ENCODE measurements around the gene MAPK8.

GRCh38 chr10:48305905-48306264 lies 592 bp upstream of the MAPK8 start:
- TF ChIP-seq, protein P1, sequence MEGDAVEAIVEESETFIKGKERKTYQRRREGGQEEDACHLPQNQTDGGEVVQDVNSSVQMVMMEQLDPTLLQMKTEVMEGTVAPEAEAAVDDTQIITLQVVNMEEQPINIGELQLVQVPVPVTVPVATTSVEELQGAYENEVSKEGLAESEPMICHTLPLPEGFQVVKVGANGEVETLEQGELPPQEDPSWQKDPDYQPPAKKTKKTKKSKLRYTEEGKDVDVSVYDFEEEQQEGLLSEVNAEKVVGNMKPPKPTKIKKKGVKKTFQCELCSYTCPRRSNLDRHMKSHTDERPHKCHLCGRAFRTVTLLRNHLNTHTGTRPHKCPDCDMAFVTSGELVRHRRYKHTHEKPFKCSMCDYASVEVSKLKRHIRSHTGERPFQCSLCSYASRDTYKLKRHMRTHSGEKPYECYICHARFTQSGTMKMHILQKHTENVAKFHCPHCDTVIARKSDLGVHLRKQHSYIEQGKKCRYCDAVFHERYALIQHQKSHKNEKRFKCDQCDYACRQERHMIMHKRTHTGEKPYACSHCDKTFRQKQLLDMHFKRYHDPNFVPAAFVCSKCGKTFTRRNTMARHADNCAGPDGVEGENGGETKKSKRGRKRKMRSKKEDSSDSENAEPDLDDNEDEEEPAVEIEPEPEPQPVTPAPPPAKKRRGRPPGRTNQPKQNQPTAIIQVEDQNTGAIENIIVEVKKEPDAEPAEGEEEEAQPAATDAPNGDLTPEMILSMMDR (conservative IDR thresholded peaks at IDR 0.05; ENCODE audit: low read depth, low read length), result no peak
- no peak for TF ChIP-seq RFX5 (IDR thresholded peaks at IDR 0.05; ENCODE audit: low read depth, low read length)
- no peak for TF ChIP-seq POLR2A (IDR thresholded peaks at IDR 0.05; ENCODE audit: low read depth, low read length)
- TF ChIP-seq SMC3 (IDR thresholded peaks at IDR 0.05; ENCODE audit: low read depth, low read length), result no peak
- TF ChIP-seq, protein P2, sequence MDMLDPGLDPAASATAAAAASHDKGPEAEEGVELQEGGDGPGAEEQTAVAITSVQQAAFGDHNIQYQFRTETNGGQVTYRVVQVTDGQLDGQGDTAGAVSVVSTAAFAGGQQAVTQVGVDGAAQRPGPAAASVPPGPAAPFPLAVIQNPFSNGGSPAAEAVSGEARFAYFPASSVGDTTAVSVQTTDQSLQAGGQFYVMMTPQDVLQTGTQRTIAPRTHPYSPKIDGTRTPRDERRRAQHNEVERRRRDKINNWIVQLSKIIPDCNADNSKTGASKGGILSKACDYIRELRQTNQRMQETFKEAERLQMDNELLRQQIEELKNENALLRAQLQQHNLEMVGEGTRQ (IDR thresholded peaks at IDR 0.05; ENCODE audit: low read depth, low read length), result no peak
- no peak for TF ChIP-seq MAZ (IDR thresholded peaks at IDR 0.05; ENCODE audit: borderline replicate concordance, low read depth, low read length)
- no peak for TF ChIP-seq CEBPB (IDR thresholded peaks at IDR 0.05; ENCODE audit: low read depth, low read length)
- TF ChIP-seq FOS (IDR thresholded peaks at IDR 0.05; ENCODE audit: low read depth, low read length), result no peak
- TF ChIP-seq RAD21 (IDR thresholded peaks at IDR 0.05; ENCODE audit: low read length), result no peak
- TF ChIP-seq MAFK (IDR thresholded peaks at IDR 0.05; ENCODE audit: low read depth, low read length), result no peak
- TF ChIP-seq CHD1 (IDR thresholded peaks at IDR 0.05; ENCODE audit: low read depth, low read length), result no peak

Data from IMR-90 (cell line).